Smooth muscle cell (in vitro differentiated cells): ENCODE data around the gene FGF18. TPM values are rescaled to one million over a fixed set of nuclear protein-coding genes. Genes with fewer than 3 reads are reported as not detected.

Experiments
- DNase-seq: peaks from one replicate; lab custom pipeline; 2025; ENCODE audit not compliant: unreplicated experiment; lab: John Stamatoyannopoulos, UW
- H2AFZ ChIP-seq: fragments of 200-600 bp; sonication (generic); 2 replicates; pipeline ENCODE4 v1.6.0; 2016; ENCODE audit warnings: antibody characterized with exemption, low read depth, mild to moderate bottlenecking
- H3F3A ChIP-seq: fragments of 200-600 bp; sonication (generic); 2 replicates; pipeline ENCODE4 v1.6.0; 2017; ENCODE audit warnings: antibody characterized with exemption, low read depth
- H3K27ac ChIP-seq: fragments of 200-600 bp; sonication (generic); 2 replicates; pipeline ENCODE4 v1.5.1; 2016; ENCODE audit warnings: low read depth, mild to moderate bottlenecking
- H3K27me3 ChIP-seq: fragments of 200-600 bp; sonication (generic); 2 replicates; pipeline ENCODE4 v1.6.1; 2016; ENCODE audit warnings: low read depth, mild to moderate bottlenecking
- H3K36me3 ChIP-seq: fragments of 200-600 bp; sonication (generic); 2 replicates; pipeline ENCODE4 v1.5.1; 2016; ENCODE audit warnings: low read depth
- H3K4me1 ChIP-seq: fragments of 200-600 bp; sonication (generic); 2 replicates; pipeline ENCODE4 v1.5.1; 2016; ENCODE audit warnings: low read depth
- H3K4me2 ChIP-seq: fragments of 200-600 bp; sonication (generic); 2 replicates; pipeline ENCODE4 v1.6.0; 2016; ENCODE audit warnings: mild to moderate bottlenecking
- H3K4me3 ChIP-seq: fragments of 200-600 bp; sonication (generic); 2 replicates; pipeline ENCODE4 v1.5.1; 2016; ENCODE audit warnings: mild to moderate bottlenecking
- H3K79me2 ChIP-seq: fragments of 200-600 bp; sonication (generic); 2 replicates; pipeline ENCODE4 v1.6.0; 2016; ENCODE audit warnings: low read depth, mild to moderate bottlenecking
- H3K9ac ChIP-seq: fragments of 200-600 bp; sonication (generic); 2 replicates; pipeline ENCODE4 v1.6.0; 2016; ENCODE audit warnings: low read depth
- H3K9me3 ChIP-seq: fragments of 200-600 bp; sonication (generic); replicated peaks from 2 replicates; pipeline ENCODE4 v1.5.1; 2016; ENCODE audit warnings: low read depth
- H4K20me1 ChIP-seq: fragments of 200-600 bp; sonication (generic); 2 replicates; pipeline ENCODE4 v1.6.0; 2016; ENCODE audit warnings: low read depth
- WGBS: methylation state at CpG from one replicate; pipeline ENCODE4 v1.1.7; 2016; ENCODE audit warnings: low lambda C conversion rate; 5-methylcytosine and 5-hydroxymethylcytosine counted together
- polyA plus RNA-seq: library from polyadenylated mRNA; unstranded; fragments of >200 nt; fragmentation: Nextera tagmentation; extraction: Ambion mirVana; gene quantifications from 2 replicates; pipeline ENCODE4 v1.2.1, GENCODE V29; 2016
- total RNA-seq: library from RNA; depleted of rRNA; stranded (reverse); fragments of >200 nt; gene quantifications from 2 replicates; pipeline ENCODE4 v1.2.3, GENCODE V29; 2014
- TF ChIP-seq, protein P1 (sequence below): fragments of 200-600 bp; sonication (generic); IDR thresholded peaks from 2 replicates; pipeline ENCODE4 v1.5.1; 2017; ENCODE audit warnings: borderline replicate concordance, mild to moderate bottlenecking, antibody characterized with exemption; ENCODE audit not compliant: insufficient read depth, poor library complexity, severe bottlenecking

FGF18 gene
- total and polyA plus RNA-seq, 2 experiments from 2014 or later, result 0.21 TPM; not detected in 1

GRCh38 chr5:171481571-171482433, 62.4 kb downstream of the FGF18 start:
- H3K4me1 ChIP-seq, result no peaks in the 10 kb centered on the region
- no peak overlapping the region for H3K4me3 ChIP-seq
- H3K36me3 ChIP-seq, result no peaks in the 10 kb centered on the region
- H3K9me3 ChIP-seq, result no peaks in the 10 kb centered on the region
- TF ChIP-seq, protein P1, sequence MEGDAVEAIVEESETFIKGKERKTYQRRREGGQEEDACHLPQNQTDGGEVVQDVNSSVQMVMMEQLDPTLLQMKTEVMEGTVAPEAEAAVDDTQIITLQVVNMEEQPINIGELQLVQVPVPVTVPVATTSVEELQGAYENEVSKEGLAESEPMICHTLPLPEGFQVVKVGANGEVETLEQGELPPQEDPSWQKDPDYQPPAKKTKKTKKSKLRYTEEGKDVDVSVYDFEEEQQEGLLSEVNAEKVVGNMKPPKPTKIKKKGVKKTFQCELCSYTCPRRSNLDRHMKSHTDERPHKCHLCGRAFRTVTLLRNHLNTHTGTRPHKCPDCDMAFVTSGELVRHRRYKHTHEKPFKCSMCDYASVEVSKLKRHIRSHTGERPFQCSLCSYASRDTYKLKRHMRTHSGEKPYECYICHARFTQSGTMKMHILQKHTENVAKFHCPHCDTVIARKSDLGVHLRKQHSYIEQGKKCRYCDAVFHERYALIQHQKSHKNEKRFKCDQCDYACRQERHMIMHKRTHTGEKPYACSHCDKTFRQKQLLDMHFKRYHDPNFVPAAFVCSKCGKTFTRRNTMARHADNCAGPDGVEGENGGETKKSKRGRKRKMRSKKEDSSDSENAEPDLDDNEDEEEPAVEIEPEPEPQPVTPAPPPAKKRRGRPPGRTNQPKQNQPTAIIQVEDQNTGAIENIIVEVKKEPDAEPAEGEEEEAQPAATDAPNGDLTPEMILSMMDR, result no peak
- no peaks in the 10 kb centered on the region for H4K20me1 ChIP-seq
- no peaks in the 10 kb centered on the region for H3K79me2 ChIP-seq
- no peak for DNase-seq
- H3F3A ChIP-seq, result no peaks in the 10 kb centered on the region
- no peak overlapping the region for H3K9ac ChIP-seq
- H3K4me2 ChIP-seq, result no peak overlapping the region
- 85% methylated on average over 10 of the region's 10 CpGs for WGBS
- no peak overlapping the region for H3K27ac ChIP-seq
- H3K27me3 ChIP-seq, result no peaks in the 10 kb centered on the region
- H2AFZ ChIP-seq, result no peak overlapping the region

DNA sequence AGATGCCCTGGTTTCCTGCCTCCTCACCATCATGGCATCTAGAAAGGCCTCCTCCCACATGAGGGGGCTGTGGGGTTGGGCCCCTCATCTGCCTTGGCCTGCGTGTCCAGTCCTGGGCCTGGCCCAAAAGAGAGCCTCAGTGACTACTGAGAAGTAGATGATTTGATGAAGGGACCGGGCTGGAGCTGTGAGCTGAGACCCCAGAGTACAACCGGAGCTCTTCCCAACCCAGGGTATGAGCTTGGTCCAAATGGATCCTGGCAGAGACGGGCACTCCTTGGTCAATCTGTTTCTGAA, 62.9 kb downstream of the FGF18 start:
- no peaks in the 10 kb centered on the region for H4K20me1 ChIP-seq
- DNase-seq, result no peak
- no peak overlapping the region for H3K4me3 ChIP-seq
- TF ChIP-seq, protein P1, result no peak
- H3K9ac ChIP-seq, result no peak overlapping the region
- no peaks in the 10 kb centered on the region for H3K79me2 ChIP-seq
- H3K4me1 ChIP-seq, result no peaks in the 10 kb centered on the region
- no peaks in the 10 kb centered on the region for H3F3A ChIP-seq
- no peak overlapping the region for H3K27ac ChIP-seq
- no peak overlapping the region for H2AFZ ChIP-seq
- no peaks in the 10 kb centered on the region for H3K27me3 ChIP-seq
- H3K9me3 ChIP-seq, result no peaks in the 10 kb centered on the region
- H3K36me3 ChIP-seq, result no peaks in the 10 kb centered on the region
- 92% methylated on average over 4 of the region's 4 CpGs for WGBS
- no peak overlapping the region for H3K4me2 ChIP-seq

GRCh38 chr5:171483551-171484135, 64.2 kb downstream of the FGF18 start:
- Histone ChIP-seq H4K20me1 (no peaks in the 10 kb centered on the region), H3K4me3 (no peak overlapping the region), H3K4me1 (no peaks in the 10 kb centered on the region), H3F3A (no peaks in the 10 kb centered on the region), H3K79me2 (no peaks in the 10 kb centered on the region), H3K9ac (no peak overlapping the region), H3K9me3 (no peaks in the 10 kb centered on the region), H3K36me3 (no peaks in the 10 kb centered on the region), H3K4me2 (no peak overlapping the region), H3K27me3 (no peaks in the 10 kb centered on the region), H2AFZ (no peak overlapping the region), H3K27ac (no peak overlapping the region)
- TF ChIP-seq, protein P1, result no peak
- no peak for DNase-seq
- 93% methylated on average over 17 of the region's 21 CpGs for WGBS

GRCh38 chr5:171484460-171484899, 65.0 kb downstream of the FGF18 start:
- Histone ChIP-seq H3K4me3 (no peak overlapping the region), H3K4me2 (no peak overlapping the region), H3K79me2 (no peaks in the 10 kb centered on the region), H3K36me3 (no peaks in the 10 kb centered on the region), H2AFZ (no peak overlapping the region), H3K27ac (no peak overlapping the region), H3K27me3 (no peaks in the 10 kb centered on the region), H3K9me3 (no peaks in the 10 kb centered on the region), H4K20me1 (no peaks in the 10 kb centered on the region), H3K9ac (no peak overlapping the region), H3K4me1 (no peaks in the 10 kb centered on the region), H3F3A (no peaks in the 10 kb centered on the region)
- TF ChIP-seq, protein P1, result peak; percentile 68
- no peak for DNase-seq
- 45% methylated on average over 7 of the region's 7 CpGs for whole genome bisulfite sequencing
